Thoracic aorta (tissue), 2 donors: ENCODE data around the gene PREP. TPM values are rescaled to one million over a fixed set of nuclear protein-coding genes. Genes with fewer than 3 reads are reported as not detected.

ENCODE experiments used
- ATAC-seq: fragments of 150-250 bp; one replicate; pipeline ENCODE4 v1.8.0; 2017; ENCODE audit warnings: low read depth; ENCODE audit not compliant: insufficient number of reproducible peaks, low FRiP score
- DNase-seq: peaks from one replicate; pipeline ENCODE4 v3.0.0-alpha.2; 2020; ENCODE audit warnings: low spot score
- H3K27ac ChIP-seq, 2 donors: fragments of 200-600 bp; sonication (generic); 1 replicate in 1 of 2; 2 replicates in 1 of 2; pipeline ENCODE4 v1.5.1; 2016; ENCODE audit warnings: mild to moderate bottlenecking in 2 of 2, moderate library complexity in 2 of 2
- H3K27me3 ChIP-seq: fragments of 200-600 bp; sonication (generic); replicated peaks from 2 replicates; pipeline ENCODE4 v1.6.0; 2016; ENCODE audit warnings: mild to moderate bottlenecking; ENCODE audit not compliant: insufficient read depth
- H3K36me3 ChIP-seq: fragments of 200-600 bp; sonication (generic); one replicate; pipeline ENCODE4 v1.5.1; 2016
- H3K4me1 ChIP-seq, 2 donors: fragments of 200-600 bp; sonication (generic); 1 replicate in 1 of 2; 2 replicates in 1 of 2; pipeline versions ENCODE4 v1.5.1 to v1.6.0; 2016; ENCODE audit warnings: low read depth in 2 of 2, mild to moderate bottlenecking in 1 of 2; ENCODE audit not compliant: control insufficient read depth in 1 of 2
- H3K4me3 ChIP-seq: fragments of 200-600 bp; sonication (generic); 2 replicates; pipeline ENCODE4 v1.5.1; 2016; ENCODE audit warnings: mild to moderate bottlenecking
- H3K9me3 ChIP-seq: fragments of 200-600 bp; sonication (generic); 2 replicates; pipeline ENCODE4 v1.5.1; 2016
- CTCF ChIP-seq: fragments of 200-600 bp; sonication (generic); IDR thresholded peaks from one replicate; pipeline ENCODE4 v1.5.1; 2019; ENCODE audit warnings: antibody characterized with exemption
- total RNA-seq, 2 donors: library from RNA; depleted of rRNA; stranded (reverse); fragments of >200 nt; gene quantifications; one replicate each; pipeline versions ENCODE4 v1.1.0 to v1.2.3, GENCODE V29; 2016

The PREP gene
- total RNA-seq, 2 donors from 2014 or later: 12.6 to 17.9 TPM

GRCh38 chr6:105331927-105332326, 71.0 kb downstream of the PREP start:
- DNase-seq: no peak
- no peaks in the 10 kb centered on the region for H3K9me3 ChIP-seq
- peaks cover 0 to 9% of the 10 kb centered on the region in 2 donors for H3K4me1 ChIP-seq
- H3K4me3 ChIP-seq: no peak overlapping the region
- H3K27me3 ChIP-seq: no peaks in the 10 kb centered on the region
- no peaks in the 10 kb centered on the region for H3K36me3 ChIP-seq
- no peak for TF ChIP-seq CTCF
- H3K27ac ChIP-seq: no peak overlapping the region
- no peak for ATAC-seq

- H3K36me3 ChIP-seq: no peaks in the 10 kb centered on the region
- TF ChIP-seq CTCF: no peak
- no peak for ATAC-seq
Observed at GRCh38 chr6:105330913-105331312, 72.0 kb downstream of the PREP start.

GRCh38 chr6:105330364-105330763, 72.5 kb downstream of the PREP start:
- Histone ChIP-seq H3K4me1 (peaks cover 9 to 25% of the 10 kb centered on the region in 2 donors), H3K36me3 (no peaks in the 10 kb centered on the region), H3K27ac (no peak overlapping the region), H3K9me3 (no peaks in the 10 kb centered on the region), H3K27me3 (no peaks in the 10 kb centered on the region), H3K4me3 (no peak overlapping the region)
- TF ChIP-seq CTCF: no peak
- no peak for DNase-seq
- ATAC-seq: no peak

More at GRCh38 chr6:105330913-105331312, 72.0 kb downstream of the PREP start:
- Histone ChIP-seq H3K27ac (no peak overlapping the region), H3K4me1 (peaks cover 9 to 19% of the 10 kb centered on the region in 2 donors), H3K27me3 (no peaks in the 10 kb centered on the region), H3K9me3 (no peaks in the 10 kb centered on the region), H3K4me3 (no peak overlapping the region)
- DNase-seq: no peak

GRCh38 chr6:105326833-105327770, 75.8 kb downstream of the PREP start:
- no peaks in the 10 kb centered on the region for H3K9me3 ChIP-seq
- no peak for ATAC-seq

More at GRCh38 chr6:105326833-105327770, 75.8 kb downstream of the PREP start:
- Histone ChIP-seq H3K36me3 (peaks cover 2% of the 10 kb centered on the region), H3K4me1 (peaks cover 9 to 27% of the 10 kb centered on the region in 2 donors), H3K27me3 (no peaks in the 10 kb centered on the region), H3K27ac (peak overlapping the region; percentile 0 to 29), H3K4me3 (no peak overlapping the region)
- no peak for DNase-seq
- TF ChIP-seq CTCF: no peak
